DOHH2 (cell line): ENCODE results near the gene TMEM260.

Experiments
- H3F3A ChIP-seq: fragments of 200-600 bp; sonication (generic), shearing (Covaris generic); 2 replicates; pipeline ENCODE4 v1.6.0; 2016; ENCODE audit warnings: antibody characterized with exemption, mild to moderate bottlenecking; ENCODE audit not compliant: control insufficient read depth, insufficient read depth
- H3K27ac ChIP-seq: fragments of 200-600 bp; sonication (generic); 2 replicates; pipeline ENCODE4 v1.5.1; 2014; ENCODE audit warnings: low read depth, mild to moderate bottlenecking, low read length, moderate library complexity
- H3K27me3 ChIP-seq: fragments of 200-600 bp; sonication (generic); 2 replicates; pipeline ENCODE4 v1.6.1; 2014; ENCODE audit warnings: mild to moderate bottlenecking, low read length, mixed read lengths; ENCODE audit not compliant: control insufficient read depth
- H3K36me3 ChIP-seq: fragments of 200-600 bp; sonication (generic); 2 replicates; pipeline ENCODE4 v1.6.1; 2014; ENCODE audit warnings: mild to moderate bottlenecking, low read length, moderate library complexity, mixed read lengths; ENCODE audit not compliant: control insufficient read depth
- H3K4me1 ChIP-seq: fragments of 200-600 bp; sonication (generic); 2 replicates; pipeline ENCODE4 v1.6.1; 2014; ENCODE audit warnings: mild to moderate bottlenecking, low read length, mixed read lengths; ENCODE audit not compliant: control insufficient read depth
- H3K4me2 ChIP-seq: fragments of 200-600 bp; sonication (generic); 2 replicates; pipeline ENCODE4 v1.6.0; 2014; ENCODE audit warnings: mild to moderate bottlenecking, low read length, moderate library complexity
- H3K4me3 ChIP-seq: fragments of 200-600 bp; sonication (generic); 2 replicates; pipeline ENCODE4 v1.5.1; 2014; ENCODE audit warnings: mild to moderate bottlenecking, low read length, mixed read lengths
- H3K79me2 ChIP-seq: fragments of 200-600 bp; sonication (generic); 2 replicates; pipeline ENCODE4 v1.6.1; 2014; ENCODE audit warnings: mild to moderate bottlenecking, low read length, mixed read lengths; ENCODE audit not compliant: control insufficient read depth
- H3K9me2 ChIP-seq: fragments of 200-600 bp; sonication (generic); replicated peaks from 2 replicates; pipeline ENCODE4 v1.6.1; 2014; ENCODE audit warnings: mild to moderate bottlenecking, low read length, mixed read lengths; ENCODE audit not compliant: control insufficient read depth
- H3K9me3 ChIP-seq: fragments of 200-600 bp; sonication (generic); 2 replicates; pipeline ENCODE4 v1.6.1; 2014; ENCODE audit warnings: antibody characterized with exemption, low read length, mixed read lengths; ENCODE audit not compliant: control insufficient read depth, insufficient read depth
- H4K20me1 ChIP-seq: fragments of 200-600 bp; sonication (generic); 2 replicates; pipeline ENCODE4 v1.6.0; 2014; ENCODE audit warnings: low read depth, mild to moderate bottlenecking, antibody characterized with exemption, low read length, moderate library complexity; ENCODE audit not compliant: control insufficient read depth, insufficient read depth
- EZH2phosphoT487 ChIP-seq: fragments of 200-600 bp; sonication (generic); IDR thresholded peaks from 2 replicates; pipeline ENCODE4 v1.6.1; 2017; ENCODE audit warnings: borderline replicate concordance, mild to moderate bottlenecking, antibody characterized with exemption, low read length, moderate library complexity, mixed read lengths
- TF ChIP-seq, protein P1 (sequence below): fragments of 200-600 bp; sonication (generic); IDR thresholded peaks from one replicate; pipeline ENCODE4 v1.5.1; 2014; ENCODE audit warnings: antibody characterized with exemption, mild to moderate bottlenecking, low read depth, low read length; ENCODE audit not compliant: poor library complexity, severe bottlenecking

TMEM260 gene

DNA sequence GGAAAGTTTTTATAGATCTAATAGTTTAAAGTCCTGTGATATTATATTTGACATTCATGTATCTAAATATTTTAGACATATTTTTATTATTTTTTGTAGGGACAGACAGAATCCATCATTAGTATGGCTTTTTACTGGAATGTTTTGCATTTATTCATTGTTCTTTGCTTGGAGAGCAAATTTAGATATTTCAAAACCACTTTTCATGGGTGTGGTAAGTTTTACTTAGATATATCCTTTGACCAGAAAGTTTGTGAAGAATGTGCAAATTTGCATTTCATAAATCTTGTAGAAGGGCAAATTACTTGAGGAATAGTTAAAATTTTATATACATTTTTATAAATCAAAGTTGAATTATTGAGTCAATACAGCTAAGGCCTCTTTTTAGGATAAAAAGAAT, 37.5 kb downstream of the TMEM260 start:
- Histone ChIP-seq H3K4me3 (no peak overlapping the region), H3K36me3 (peaks cover 41% of the 10 kb centered on the region), H3K27ac (no peak overlapping the region), H3K27me3 (no peaks in the 10 kb centered on the region), H4K20me1 (no peaks in the 10 kb centered on the region), H3K4me1 (no peaks in the 10 kb centered on the region), H3K9me2 (no peaks in the 10 kb centered on the region), H3K9me3 (no peaks in the 10 kb centered on the region), H3K79me2 (no peaks in the 10 kb centered on the region), H3K4me2 (no peak overlapping the region), H3F3A (no peaks in the 10 kb centered on the region)
- TF ChIP-seq EZH2phosphoT487 = no peak
- TF ChIP-seq, protein P1, sequence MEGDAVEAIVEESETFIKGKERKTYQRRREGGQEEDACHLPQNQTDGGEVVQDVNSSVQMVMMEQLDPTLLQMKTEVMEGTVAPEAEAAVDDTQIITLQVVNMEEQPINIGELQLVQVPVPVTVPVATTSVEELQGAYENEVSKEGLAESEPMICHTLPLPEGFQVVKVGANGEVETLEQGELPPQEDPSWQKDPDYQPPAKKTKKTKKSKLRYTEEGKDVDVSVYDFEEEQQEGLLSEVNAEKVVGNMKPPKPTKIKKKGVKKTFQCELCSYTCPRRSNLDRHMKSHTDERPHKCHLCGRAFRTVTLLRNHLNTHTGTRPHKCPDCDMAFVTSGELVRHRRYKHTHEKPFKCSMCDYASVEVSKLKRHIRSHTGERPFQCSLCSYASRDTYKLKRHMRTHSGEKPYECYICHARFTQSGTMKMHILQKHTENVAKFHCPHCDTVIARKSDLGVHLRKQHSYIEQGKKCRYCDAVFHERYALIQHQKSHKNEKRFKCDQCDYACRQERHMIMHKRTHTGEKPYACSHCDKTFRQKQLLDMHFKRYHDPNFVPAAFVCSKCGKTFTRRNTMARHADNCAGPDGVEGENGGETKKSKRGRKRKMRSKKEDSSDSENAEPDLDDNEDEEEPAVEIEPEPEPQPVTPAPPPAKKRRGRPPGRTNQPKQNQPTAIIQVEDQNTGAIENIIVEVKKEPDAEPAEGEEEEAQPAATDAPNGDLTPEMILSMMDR = no peak

DNA sequence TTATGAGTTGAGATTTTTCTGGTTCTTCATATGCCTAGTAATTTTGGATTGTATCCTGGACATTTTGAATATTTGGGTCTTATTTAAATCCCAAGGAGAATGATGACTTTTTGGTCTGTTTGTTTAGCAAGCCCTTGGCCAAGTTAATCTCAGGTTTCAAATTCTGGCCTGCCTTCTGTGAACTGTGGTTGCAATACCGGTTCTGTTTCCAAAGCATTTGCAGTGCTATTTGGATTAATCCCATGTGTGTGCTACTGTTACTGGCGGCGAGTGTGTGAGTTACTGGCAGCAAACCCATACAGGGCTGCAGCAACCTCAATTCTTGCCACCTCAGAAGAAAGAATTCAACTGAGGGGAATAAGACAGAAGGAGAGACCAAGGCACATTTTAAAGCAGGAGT, 51.1 kb downstream of the TMEM260 start:
- Histone ChIP-seq H4K20me1 (no peaks in the 10 kb centered on the region), H3K27ac (no peak overlapping the region), H3K9me2 (no peaks in the 10 kb centered on the region), H3K4me1 (no peaks in the 10 kb centered on the region), H3K4me3 (no peak overlapping the region), H3K9me3 (no peaks in the 10 kb centered on the region), H3K27me3 (no peaks in the 10 kb centered on the region), H3K36me3 (peaks cover 43% of the 10 kb centered on the region), H3K79me2 (no peaks in the 10 kb centered on the region), H3F3A (no peaks in the 10 kb centered on the region), H3K4me2 (no peak overlapping the region)
- no peak for TF ChIP-seq EZH2phosphoT487
- TF ChIP-seq, protein P1 = no peak

DNA sequence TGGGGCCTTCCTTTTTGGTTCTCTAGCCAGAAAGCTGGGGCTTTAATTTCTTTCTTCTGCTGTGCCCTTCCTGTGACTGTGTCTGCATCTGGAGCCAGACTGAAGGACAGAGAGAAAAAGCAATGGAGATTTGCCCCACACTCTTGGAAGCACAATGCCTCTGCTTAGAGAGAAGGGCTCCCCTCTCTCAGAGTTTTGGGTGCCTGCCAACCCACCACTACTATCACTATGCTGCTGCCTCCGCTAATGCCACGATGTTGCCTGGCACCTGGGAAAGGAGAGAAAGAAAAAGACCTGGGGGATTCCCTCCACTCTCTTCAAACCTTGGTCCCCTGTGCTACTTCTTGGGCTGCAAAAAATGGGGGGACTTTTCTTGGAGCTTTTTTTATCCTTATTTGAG, 52.6 kb downstream of the TMEM260 start:
- no peak overlapping the region for H3K4me3 ChIP-seq
- no peaks in the 10 kb centered on the region for H3K9me2 ChIP-seq
- H3K9me3 ChIP-seq = no peaks in the 10 kb centered on the region
- H3K36me3 ChIP-seq = peaks cover 53% of the 10 kb centered on the region
- no peaks in the 10 kb centered on the region for H3F3A ChIP-seq
- H3K79me2 ChIP-seq = no peaks in the 10 kb centered on the region
- TF ChIP-seq EZH2phosphoT487 = no peak
- TF ChIP-seq, protein P1 = no peak
- H3K27me3 ChIP-seq = no peaks in the 10 kb centered on the region
- no peaks in the 10 kb centered on the region for H3K4me1 ChIP-seq
- no peak overlapping the region for H3K27ac ChIP-seq
- no peaks in the 10 kb centered on the region for H4K20me1 ChIP-seq
- no peak overlapping the region for H3K4me2 ChIP-seq

DNA sequence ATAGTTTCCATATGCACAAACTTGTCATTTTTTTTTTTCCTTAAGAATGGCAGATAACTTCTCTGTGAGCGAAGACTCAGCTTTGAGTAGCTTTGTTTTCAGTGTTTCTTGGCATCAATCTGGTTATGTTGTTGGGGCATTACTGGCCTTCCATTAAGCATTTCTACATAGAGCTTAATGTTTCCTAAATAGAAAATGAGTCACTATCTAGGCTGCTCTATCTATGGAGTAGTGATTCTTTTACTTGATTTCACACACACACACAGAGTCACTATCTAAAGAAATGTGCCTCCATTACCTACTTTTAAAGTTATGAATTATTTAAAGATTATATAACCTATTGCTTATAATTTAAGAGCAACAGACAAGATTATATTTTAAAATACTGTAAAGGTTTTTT, 53.9 kb downstream of the TMEM260 start:
- H3K36me3 ChIP-seq = peaks cover 60% of the 10 kb centered on the region

More for the DNA sequence above, 53.9 kb downstream of the TMEM260 start:
- H3K9me2 ChIP-seq = no peaks in the 10 kb centered on the region; the same call in 1 of the 2 replicates
- H3K4me3 ChIP-seq = no peak overlapping the region
- no peaks in the 10 kb centered on the region for H3K4me1 ChIP-seq
- H4K20me1 ChIP-seq = no peaks in the 10 kb centered on the region
- H3K27me3 ChIP-seq = no peaks in the 10 kb centered on the region
- H3K79me2 ChIP-seq = no peaks in the 10 kb centered on the region
- H3K4me2 ChIP-seq = no peak overlapping the region
- no peak overlapping the region for H3K27ac ChIP-seq
- H3K9me3 ChIP-seq = no peaks in the 10 kb centered on the region
- no peaks in the 10 kb centered on the region for H3F3A ChIP-seq
- no peak for TF ChIP-seq EZH2phosphoT487
- TF ChIP-seq, protein P1 = no peak
